Neural cell (in vitro differentiated cells): ENCODE measurements around the gene JHY.
A peak's percentile ranks its signal among the peaks of the same experiment; 100 is the strongest.

ENCODE experiments used
- EP300 ChIP-seq: fragments of 450-650 bp; conservative IDR thresholded peaks from 2 replicates; pipeline ENCODE4 v1.6.1; 2014; ENCODE audit warnings: antibody characterized with exemption, mild to moderate bottlenecking, moderate library complexity; ENCODE audit not compliant: poor library complexity, severe bottlenecking
- EZH2 ChIP-seq: fragments of 200-600, 300-800 bp; shearing (Covaris generic), sonication (generic); IDR thresholded peaks from 2 replicates; pipeline ENCODE4 v1.6.1; 2014; ENCODE audit warnings: antibody characterized with exemption, low read length, borderline replicate concordance, mild to moderate bottlenecking; ENCODE audit not compliant: insufficient read depth, poor library complexity, severe bottlenecking
- POLR2AphosphoS5 ChIP-seq: IDR thresholded peaks from 2 replicates; pipeline ENCODE4 v1.6.1; 2012
- TAF1 ChIP-seq: IDR thresholded peaks from 2 replicates; pipeline ENCODE4 v1.6.1; 2012; ENCODE audit warnings: low read depth
- TF ChIP-seq, protein P1 (sequence below): fragments of 450-650 bp; IDR thresholded peaks from 2 replicates; pipeline ENCODE4 v1.5.1; 2014; ENCODE audit warnings: antibody characterized with exemption, mild to moderate bottlenecking, moderate library complexity; ENCODE audit not compliant: poor library complexity, severe bottlenecking
- TF ChIP-seq, protein P2 (sequence below): IDR thresholded peaks from 2 replicates; pipeline ENCODE4 v1.6.1; 2012; ENCODE audit warnings: borderline replicate concordance

GRCh38 chr11:122900587-122901202 is 18.1 kb downstream of the JHY start:
- TF ChIP-seq EP300 = no peak
- TF ChIP-seq, protein P1, sequence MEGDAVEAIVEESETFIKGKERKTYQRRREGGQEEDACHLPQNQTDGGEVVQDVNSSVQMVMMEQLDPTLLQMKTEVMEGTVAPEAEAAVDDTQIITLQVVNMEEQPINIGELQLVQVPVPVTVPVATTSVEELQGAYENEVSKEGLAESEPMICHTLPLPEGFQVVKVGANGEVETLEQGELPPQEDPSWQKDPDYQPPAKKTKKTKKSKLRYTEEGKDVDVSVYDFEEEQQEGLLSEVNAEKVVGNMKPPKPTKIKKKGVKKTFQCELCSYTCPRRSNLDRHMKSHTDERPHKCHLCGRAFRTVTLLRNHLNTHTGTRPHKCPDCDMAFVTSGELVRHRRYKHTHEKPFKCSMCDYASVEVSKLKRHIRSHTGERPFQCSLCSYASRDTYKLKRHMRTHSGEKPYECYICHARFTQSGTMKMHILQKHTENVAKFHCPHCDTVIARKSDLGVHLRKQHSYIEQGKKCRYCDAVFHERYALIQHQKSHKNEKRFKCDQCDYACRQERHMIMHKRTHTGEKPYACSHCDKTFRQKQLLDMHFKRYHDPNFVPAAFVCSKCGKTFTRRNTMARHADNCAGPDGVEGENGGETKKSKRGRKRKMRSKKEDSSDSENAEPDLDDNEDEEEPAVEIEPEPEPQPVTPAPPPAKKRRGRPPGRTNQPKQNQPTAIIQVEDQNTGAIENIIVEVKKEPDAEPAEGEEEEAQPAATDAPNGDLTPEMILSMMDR = peak; percentile 31
- TF ChIP-seq TAF1 = no peak
- TF ChIP-seq EZH2 = no peak
- TF ChIP-seq, protein P2, sequence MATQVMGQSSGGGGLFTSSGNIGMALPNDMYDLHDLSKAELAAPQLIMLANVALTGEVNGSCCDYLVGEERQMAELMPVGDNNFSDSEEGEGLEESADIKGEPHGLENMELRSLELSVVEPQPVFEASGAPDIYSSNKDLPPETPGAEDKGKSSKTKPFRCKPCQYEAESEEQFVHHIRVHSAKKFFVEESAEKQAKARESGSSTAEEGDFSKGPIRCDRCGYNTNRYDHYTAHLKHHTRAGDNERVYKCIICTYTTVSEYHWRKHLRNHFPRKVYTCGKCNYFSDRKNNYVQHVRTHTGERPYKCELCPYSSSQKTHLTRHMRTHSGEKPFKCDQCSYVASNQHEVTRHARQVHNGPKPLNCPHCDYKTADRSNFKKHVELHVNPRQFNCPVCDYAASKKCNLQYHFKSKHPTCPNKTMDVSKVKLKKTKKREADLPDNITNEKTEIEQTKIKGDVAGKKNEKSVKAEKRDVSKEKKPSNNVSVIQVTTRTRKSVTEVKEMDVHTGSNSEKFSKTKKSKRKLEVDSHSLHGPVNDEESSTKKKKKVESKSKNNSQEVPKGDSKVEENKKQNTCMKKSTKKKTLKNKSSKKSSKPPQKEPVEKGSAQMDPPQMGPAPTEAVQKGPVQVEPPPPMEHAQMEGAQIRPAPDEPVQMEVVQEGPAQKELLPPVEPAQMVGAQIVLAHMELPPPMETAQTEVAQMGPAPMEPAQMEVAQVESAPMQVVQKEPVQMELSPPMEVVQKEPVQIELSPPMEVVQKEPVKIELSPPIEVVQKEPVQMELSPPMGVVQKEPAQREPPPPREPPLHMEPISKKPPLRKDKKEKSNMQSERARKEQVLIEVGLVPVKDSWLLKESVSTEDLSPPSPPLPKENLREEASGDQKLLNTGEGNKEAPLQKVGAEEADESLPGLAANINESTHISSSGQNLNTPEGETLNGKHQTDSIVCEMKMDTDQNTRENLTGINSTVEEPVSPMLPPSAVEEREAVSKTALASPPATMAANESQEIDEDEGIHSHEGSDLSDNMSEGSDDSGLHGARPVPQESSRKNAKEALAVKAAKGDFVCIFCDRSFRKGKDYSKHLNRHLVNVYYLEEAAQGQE = no peak
- no peak for TF ChIP-seq POLR2AphosphoS5
